SU-DHL-6 (cell line): ENCODE results near the gene RASA3.

Experiments
- CTCF ChIP-seq: fragments of 200-600 bp; sonication (generic); IDR thresholded peaks from one replicate; pipeline ENCODE4 v1.5.1; 2017; ENCODE audit warnings: antibody characterized with exemption, mild to moderate bottlenecking, low read length, moderate library complexity; ENCODE audit not compliant: insufficient read depth, poor library complexity, severe bottlenecking
- EZH2phosphoT487 ChIP-seq: fragments of 200-600 bp; sonication (generic), shearing (Covaris generic); conservative IDR thresholded peaks from 2 replicates; pipeline ENCODE4 v1.6.1; 2018; ENCODE audit warnings: mild to moderate bottlenecking, antibody characterized with exemption, low read length, moderate library complexity, mixed read lengths

GRCh38 chr13:114106991-114107685 is 25.3 kb downstream of the RASA3 start:
- no peak for TF ChIP-seq CTCF
- no peak for TF ChIP-seq EZH2phosphoT487
